GM18873 (cell line): ENCODE results near the gene PDZD2.

Source experiments
- ATAC-seq: cut with Tn5 transposase; IDR thresholded peaks from one replicate; pipeline ENCODE4 v1.9.1; 2021; ENCODE audit warnings: mild to moderate bottlenecking, moderate library complexity, moderate number of reproducible peaks; ENCODE audit not compliant: unreplicated experiment, low FRiP score

PDZD2 gene

DNA sequence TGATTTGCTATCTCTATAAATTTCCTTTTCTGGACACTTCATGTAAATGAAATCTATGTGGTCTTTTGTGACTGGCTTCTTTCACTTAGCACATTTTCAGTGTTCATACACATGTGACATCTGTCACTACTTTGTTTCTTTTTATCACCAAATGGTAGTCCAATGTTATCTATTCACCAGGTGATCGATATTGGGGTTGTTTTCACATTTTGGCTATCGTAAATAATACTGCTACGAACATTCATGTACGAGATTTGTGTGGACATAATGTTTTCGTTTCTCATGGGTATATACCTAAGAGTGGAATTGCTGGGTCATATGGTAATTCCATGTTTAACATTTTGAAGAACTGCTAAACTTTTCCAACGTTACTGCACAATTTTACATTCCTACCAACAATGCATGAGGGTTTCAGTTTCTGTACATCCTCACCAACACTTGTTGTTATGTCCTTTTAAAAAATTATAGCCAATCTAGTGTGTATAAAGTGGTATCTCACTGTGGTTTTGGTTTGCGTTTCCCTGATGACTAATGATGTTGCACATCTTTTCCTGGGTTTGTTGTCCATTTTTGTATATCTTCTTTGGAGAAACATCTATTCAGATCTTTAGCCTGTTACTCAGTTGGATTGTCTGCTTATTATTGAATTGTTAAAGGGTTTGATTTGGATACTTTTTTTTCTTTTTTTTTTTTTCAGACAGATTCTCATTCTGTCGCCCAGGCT is 263.0 kb downstream of the PDZD2 start:
- ATAC-seq, result no peak

DNA sequence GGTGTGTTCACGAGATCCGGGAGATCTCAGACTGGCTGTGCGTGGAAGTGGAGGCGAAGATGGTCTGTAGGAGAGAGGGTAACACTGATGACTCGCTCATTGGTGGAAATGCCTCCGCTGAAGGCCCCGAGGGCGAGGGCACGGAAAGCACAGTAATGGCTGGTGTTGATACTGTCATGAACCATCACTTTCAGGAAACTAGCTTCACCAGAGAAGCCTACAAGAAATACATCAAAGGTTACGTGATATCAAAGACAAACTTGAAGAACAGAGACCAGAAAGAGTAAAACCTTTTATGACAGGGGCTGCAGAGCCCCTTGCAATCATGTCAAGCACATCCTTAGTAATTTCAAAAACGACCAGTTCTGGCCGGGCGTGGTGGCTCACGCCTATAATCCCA is 269.5 kb downstream of the PDZD2 start:
- no peak for ATAC-seq

DNA sequence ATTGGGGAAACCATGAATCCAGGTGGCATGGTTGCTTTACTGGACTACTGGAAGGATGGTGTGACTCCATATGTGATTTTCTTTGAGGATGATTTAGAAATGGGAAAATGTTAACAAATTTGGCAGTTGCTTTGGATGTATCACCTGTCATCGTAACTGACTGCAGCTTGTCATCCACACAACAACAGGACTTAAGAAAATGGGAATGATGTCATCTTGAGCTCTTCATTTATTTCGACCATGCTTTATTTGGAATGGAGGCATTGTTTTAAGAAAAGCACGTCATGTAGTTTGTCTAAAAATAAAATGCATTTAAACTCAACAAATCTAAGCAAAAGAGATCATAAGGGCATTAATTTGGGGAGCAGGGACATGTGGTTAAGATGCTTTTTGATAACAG is 270.1 kb downstream of the PDZD2 start:
- ATAC-seq, result no peak

- ATAC-seq, result no peak
These were observed 272.6 kb downstream of the PDZD2 start for GRCh38 chr5:31911291-31912265.

- ATAC-seq, result no peak
These were observed 274.9 kb downstream of the PDZD2 start for GRCh38 chr5:31913808-31914207.

GRCh38 chr5:31916327-31916726 is 277.4 kb downstream of the PDZD2 start:
- ATAC-seq, result no peak

DNA sequence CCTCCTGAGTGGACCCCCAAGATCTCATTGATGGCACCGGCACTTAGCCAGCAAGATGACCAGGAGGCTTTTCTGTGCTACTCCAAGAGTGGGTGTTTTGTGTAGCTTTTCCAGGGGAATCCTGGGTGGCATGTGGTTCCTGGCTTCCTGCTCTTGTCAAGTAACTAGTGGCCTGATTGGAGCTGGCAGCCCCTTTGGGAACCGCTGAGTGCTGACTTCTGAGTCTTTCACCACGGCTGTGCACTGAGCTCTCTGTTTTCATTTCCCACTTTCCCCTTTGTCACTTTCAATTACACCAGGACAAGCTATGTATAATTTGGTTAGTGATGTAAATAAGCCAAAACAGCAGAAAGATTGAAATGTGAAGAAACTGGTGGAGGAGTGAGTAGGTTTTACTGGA is 279.8 kb downstream of the PDZD2 start:
- ATAC-seq, result no peak

GRCh38 chr5:31921852-31922305 is 282.9 kb downstream of the PDZD2 start:
- ATAC-seq, result no peak

- ATAC-seq, result no peak
These were observed 285.1 kb downstream of the PDZD2 start for GRCh38 chr5:31924005-31924404.

GRCh38 chr5:31931874-31932273 is 292.9 kb downstream of the PDZD2 start:
- no peak for ATAC-seq

GRCh38 chr5:31934156-31934555 is 295.2 kb downstream of the PDZD2 start:
- no peak for ATAC-seq

DNA sequence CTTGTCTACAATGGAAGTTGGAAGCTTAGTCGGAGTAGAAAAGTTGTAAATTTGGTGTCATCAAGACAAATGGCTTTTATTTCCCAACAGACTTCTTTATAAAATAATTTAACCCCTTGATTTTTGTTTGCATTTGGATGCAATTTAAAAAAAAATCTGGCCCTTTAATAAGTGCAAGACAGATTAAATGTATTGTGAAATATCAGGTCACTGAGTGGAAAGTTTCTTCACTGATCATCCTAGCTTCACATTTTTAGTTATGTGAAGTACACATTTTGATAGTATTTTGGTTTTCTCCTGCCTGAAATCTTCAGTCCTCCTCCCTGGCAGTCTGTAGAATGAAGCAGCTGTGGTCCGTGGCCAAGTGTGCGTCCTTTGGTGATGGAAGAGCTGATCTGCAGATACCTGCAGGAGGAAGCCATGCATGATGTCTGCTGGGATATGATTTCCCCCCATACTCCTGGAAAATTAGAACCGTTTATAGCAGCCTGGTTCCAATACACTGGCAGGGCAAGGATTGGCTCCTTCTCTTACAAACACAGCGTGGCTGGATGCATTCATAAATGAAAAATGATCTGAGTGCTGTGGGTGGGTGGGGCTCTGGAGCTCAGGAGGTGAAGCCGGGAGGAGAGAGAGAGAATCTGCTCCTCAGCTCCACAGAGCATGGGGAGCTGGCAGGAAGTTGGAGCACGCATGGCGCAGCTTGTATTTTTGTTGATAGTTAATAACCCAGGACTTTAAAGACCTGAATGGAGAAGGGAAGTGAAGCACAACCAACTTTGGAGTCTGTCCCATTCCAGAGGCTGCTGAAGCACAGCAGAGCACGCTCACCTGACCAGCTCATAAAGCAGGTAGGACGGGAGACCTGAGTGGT is 296.8 kb downstream of the PDZD2 start:
- no peak for ATAC-seq

DNA sequence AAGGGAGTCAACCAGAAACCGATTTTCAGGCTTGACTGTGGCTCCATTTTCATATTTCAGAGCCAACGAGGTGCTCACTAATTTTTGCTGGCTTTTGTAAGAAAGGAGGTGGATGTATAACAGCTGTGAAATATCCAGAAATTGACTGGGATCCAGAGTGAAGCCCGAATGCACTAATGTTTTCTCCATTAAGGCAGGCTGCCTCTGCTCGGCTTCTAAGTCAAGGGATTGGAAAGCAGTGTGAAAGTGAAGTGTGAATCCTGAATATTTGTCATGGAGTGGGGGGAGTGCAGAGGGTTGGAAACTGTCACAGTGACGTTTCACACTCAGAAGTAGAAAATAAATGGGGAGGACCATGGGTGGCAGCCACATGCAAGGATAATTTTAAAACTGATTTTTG is 297.8 kb downstream of the PDZD2 start:
- no peak for ATAC-seq

DNA sequence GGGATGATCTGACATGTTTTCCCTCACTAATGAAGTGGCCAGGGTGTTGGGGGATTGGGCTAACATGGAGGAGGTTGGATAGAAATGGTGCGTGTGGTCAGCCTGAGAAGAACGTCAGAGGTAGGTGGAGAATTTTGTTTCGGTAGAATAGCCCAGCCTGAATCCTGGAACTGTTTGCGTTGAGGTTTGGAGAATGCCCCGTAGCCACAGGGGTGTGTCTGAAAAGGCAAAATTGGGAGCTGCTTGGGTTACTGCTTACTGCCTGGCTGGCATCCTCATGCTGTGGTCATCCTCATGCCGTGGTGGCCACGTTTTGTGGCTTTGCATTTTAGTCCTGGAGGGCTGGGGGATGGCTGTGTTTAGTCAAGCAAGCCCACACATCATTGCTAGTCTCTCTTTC is 298.3 kb downstream of the PDZD2 start:
- ATAC-seq, result no peak

DNA sequence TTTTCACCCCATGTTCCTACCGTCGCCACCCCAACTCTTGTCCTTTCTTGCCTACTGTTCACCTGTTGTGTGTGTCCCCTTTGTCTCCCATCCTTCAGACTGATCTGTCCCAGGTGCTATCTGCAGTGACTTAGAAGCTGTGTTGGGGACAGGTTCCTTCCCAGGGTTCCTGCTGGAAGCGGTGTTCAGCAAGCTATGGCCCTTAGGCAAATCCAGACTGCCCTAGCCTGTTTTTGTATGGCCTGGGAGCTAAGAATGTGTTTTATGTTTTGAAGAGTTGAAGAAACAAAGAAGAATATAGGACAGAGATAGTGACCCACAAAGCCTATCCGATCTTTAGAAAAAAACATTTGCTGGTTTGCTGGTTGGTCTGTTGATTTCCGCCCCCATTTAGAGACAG is 298.8 kb downstream of the PDZD2 start:
- no peak for ATAC-seq

DNA sequence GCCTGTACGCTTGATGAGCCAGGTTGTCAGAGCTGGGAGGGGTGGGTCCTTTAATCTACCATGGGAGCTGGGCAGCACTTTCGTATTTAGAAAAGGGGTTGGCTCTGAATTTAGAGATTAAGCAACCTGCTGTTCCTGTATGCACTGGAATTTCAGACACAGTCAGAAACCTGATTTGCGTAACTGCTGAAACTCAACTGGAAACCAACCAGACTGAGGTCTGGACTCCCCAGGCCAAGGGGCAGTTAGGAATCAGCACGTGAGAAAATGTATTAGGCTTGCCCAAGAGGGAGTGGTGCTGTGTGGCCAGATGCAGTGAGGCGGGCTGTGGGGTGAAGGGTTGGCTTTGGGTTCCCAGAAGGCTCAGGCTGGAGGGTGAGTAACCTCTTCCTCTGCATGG is 300.2 kb downstream of the PDZD2 start:
- no peak for ATAC-seq

- no peak for ATAC-seq
These were observed 302.3 kb downstream of the PDZD2 start for GRCh38 chr5:31941151-31941755.

DNA sequence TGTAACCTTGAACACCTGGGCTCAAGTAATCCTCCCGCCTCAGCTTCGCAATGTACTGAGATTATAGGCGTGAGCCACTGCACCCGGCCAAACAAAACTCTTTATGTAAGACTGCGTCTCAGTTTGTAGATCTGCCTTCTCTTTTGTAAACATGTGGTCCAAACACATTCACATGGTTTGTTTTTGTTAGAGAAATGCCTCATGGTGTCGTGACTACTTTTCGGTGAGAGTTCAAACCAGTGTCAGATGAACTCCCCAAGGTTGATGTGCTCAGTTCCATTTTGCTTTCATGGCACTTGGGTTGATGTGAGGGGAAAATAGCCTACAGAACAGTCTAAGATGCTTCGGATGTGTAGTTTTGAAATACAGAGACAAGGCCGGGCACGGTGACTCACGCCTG is 303.6 kb downstream of the PDZD2 start:
- no peak for ATAC-seq

- ATAC-seq, result no peak
These were observed 305.9 kb downstream of the PDZD2 start for GRCh38 chr5:31944684-31945445.
